HG03575 (cell line): ENCODE data around the gene PHETA1.
"Not testable (repeated sequence)": the region's sequence is repeated elsewhere in the genome, so short reads cannot be mapped to it uniquely, and the experiment has no call there.

Experiments
- ATAC-seq: cut with Tn5 transposase; IDR thresholded peaks from one replicate; pipeline ENCODE4 v1.9.1; 2021; ENCODE audit not compliant: unreplicated experiment, insufficient number of reproducible peaks, low FRiP score; ENCODE audit errors: extremely low read depth

Gene PHETA1

GRCh38 chr12:111386885-111387284 lies 18.0 kb upstream of the PHETA1 start:
- ATAC-seq = no peak

- no peak for ATAC-seq
These were observed 15.7 kb upstream of the PHETA1 start for GRCh38 chr12:111384596-111384995.

- no peak for ATAC-seq
These were observed 11.2 kb upstream of the PHETA1 start for GRCh38 chr12:111379942-111380554.

- ATAC-seq = no peak
These were observed 8.5 kb upstream of the PHETA1 start for GRCh38 chr12:111377440-111377839.

GRCh38 chr12:111373231-111373630 lies 4.3 kb upstream of the PHETA1 start:
- not testable (repeated sequence) for ATAC-seq

- ATAC-seq = no peak
These were observed 763 bp upstream of the PHETA1 start for GRCh38 chr12:111369496-111370220.

GRCh38 chr12:111368291-111368787 lies 556 bp downstream of the PHETA1 start:
- ATAC-seq = no peak

GRCh38 chr12:111367661-111368221 lies 1.2 kb downstream of the PHETA1 start:
- no peak for ATAC-seq

GRCh38 chr12:111366583-111366982 lies 2.3 kb downstream of the PHETA1 start:
- ATAC-seq = no peak

- no peak for ATAC-seq
These were observed 2.8 kb downstream of the PHETA1 start for GRCh38 chr12:111366075-111366474.

GRCh38 chr12:111363578-111363977 lies 5.3 kb downstream of the PHETA1 start:
- no peak for ATAC-seq

GRCh38 chr12:111362687-111363475 lies 6.0 kb downstream of the PHETA1 start:
- ATAC-seq = no peak

- ATAC-seq = no peak
These were observed 6.9 kb downstream of the PHETA1 start for GRCh38 chr12:111361717-111362576.

GRCh38 chr12:111361073-111361716 lies 7.7 kb downstream of the PHETA1 start:
- no peak for ATAC-seq

GRCh38 chr12:111360325-111360930 lies 8.5 kb downstream of the PHETA1 start:
- ATAC-seq = no peak

GRCh38 chr12:111359914-111360276 lies 9.0 kb downstream of the PHETA1 start:
- no peak for ATAC-seq

GRCh38 chr12:111359231-111359913 lies 9.5 kb downstream of the PHETA1 start:
- no peak for ATAC-seq
